Loucy (cell line): ENCODE data around the gene COL11A1.

Experiments used
- EZH2phosphoT487 ChIP-seq: fragments of 200-600 bp; IDR thresholded peaks from 2 replicates; pipeline ENCODE4 v1.6.1; 2018; ENCODE audit warnings: antibody characterized with exemption, mild to moderate bottlenecking, moderate library complexity, borderline replicate concordance
- TF ChIP-seq, protein P1 (sequence below): fragments of 200-600 bp; sonication (generic); conservative IDR thresholded peaks from 2 replicates; pipeline ENCODE4 v1.5.1; 2014; ENCODE audit warnings: mild to moderate bottlenecking, antibody characterized with exemption, low read length

DNA sequence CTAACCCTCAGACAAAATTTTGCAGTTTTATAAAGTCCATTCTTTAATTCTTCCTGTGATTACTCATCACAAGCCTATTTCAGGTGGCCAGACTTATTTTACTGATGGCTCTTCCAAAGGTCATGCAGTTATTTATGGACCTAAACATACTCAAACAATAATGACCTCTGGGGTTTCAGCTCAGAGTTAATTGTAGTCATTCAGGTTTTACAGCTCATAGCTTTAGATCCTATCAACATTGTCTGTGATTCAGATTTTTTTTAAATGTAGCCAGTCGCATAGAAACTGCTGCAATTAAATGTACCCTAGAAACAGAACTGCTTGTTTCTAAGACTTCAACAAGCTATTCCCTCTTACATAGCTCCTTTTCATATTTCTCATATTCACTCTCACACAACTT lies 270.8 kb downstream of the COL11A1 start:
- TF ChIP-seq, protein P1, sequence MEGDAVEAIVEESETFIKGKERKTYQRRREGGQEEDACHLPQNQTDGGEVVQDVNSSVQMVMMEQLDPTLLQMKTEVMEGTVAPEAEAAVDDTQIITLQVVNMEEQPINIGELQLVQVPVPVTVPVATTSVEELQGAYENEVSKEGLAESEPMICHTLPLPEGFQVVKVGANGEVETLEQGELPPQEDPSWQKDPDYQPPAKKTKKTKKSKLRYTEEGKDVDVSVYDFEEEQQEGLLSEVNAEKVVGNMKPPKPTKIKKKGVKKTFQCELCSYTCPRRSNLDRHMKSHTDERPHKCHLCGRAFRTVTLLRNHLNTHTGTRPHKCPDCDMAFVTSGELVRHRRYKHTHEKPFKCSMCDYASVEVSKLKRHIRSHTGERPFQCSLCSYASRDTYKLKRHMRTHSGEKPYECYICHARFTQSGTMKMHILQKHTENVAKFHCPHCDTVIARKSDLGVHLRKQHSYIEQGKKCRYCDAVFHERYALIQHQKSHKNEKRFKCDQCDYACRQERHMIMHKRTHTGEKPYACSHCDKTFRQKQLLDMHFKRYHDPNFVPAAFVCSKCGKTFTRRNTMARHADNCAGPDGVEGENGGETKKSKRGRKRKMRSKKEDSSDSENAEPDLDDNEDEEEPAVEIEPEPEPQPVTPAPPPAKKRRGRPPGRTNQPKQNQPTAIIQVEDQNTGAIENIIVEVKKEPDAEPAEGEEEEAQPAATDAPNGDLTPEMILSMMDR: no peak
- no peak for TF ChIP-seq EZH2phosphoT487
